ENCODE data around the gene HNRNPF.

- TF ChIP-seq POLR2A (IDR thresholded peaks at IDR 0.05): no peak
- TF ChIP-seq, protein P1, sequence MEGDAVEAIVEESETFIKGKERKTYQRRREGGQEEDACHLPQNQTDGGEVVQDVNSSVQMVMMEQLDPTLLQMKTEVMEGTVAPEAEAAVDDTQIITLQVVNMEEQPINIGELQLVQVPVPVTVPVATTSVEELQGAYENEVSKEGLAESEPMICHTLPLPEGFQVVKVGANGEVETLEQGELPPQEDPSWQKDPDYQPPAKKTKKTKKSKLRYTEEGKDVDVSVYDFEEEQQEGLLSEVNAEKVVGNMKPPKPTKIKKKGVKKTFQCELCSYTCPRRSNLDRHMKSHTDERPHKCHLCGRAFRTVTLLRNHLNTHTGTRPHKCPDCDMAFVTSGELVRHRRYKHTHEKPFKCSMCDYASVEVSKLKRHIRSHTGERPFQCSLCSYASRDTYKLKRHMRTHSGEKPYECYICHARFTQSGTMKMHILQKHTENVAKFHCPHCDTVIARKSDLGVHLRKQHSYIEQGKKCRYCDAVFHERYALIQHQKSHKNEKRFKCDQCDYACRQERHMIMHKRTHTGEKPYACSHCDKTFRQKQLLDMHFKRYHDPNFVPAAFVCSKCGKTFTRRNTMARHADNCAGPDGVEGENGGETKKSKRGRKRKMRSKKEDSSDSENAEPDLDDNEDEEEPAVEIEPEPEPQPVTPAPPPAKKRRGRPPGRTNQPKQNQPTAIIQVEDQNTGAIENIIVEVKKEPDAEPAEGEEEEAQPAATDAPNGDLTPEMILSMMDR (IDR thresholded peaks at IDR 0.05): no peak
Measured at GRCh38 chr10:43395571-43396060, 13.4 kb downstream of the HNRNPF start.
